ENCODE results near the gene JADE1.
A peak's percentile ranks its signal among the peaks of the same experiment; 100 is the strongest.

The JADE1 gene

GRCh38 chr4:128793859-128794672 is 15.4 kb upstream of the JADE1 start:
- H3K4me3 ChIP-seq (IDR thresholded peaks at IDR 0.05; ENCODE audit: insufficient read depth, low read depth, low read length): no peak overlapping the region

DNA sequence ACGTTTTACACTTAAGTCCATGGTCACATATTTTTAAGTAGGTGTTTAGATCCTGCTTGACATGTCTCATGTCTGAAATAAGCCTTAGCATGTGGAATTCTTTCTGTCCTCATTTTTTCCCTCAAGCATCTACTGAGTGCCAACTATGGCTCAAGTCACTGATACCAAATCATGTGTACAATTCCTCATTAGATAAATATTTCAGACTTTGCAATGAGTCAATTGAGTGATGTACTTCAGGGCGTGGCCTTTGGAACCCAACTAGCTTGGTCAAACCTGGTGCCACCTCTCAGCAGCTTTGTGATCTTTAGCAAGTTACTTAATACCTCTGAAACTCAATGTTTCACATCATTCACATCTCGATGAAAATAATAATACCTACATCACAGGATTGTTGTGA is 12.6 kb upstream of the JADE1 start:
- Histone ChIP-seq H2AFZ (ENCODE audit: low read depth) (no peak overlapping the region), H3K27ac (no peak overlapping the region), H3K79me2 (ENCODE audit: insufficient read depth, low read depth) (no peaks in the 10 kb centered on the region), H3K4me1 (ENCODE audit: low read depth, poor library complexity, severe bottlenecking) (peaks cover 42% of the 10 kb centered on the region), H3K9ac (no peak overlapping the region), H3K4me3 (IDR thresholded peaks at IDR 0.05; ENCODE audit: insufficient read depth, low read depth, low read length) (no peak overlapping the region), H3K4me2 (no peak overlapping the region), H4K20me1 (ENCODE audit: insufficient read depth) (no peaks in the 10 kb centered on the region), H3K36me3 (ENCODE audit: insufficient read depth) (no peaks in the 10 kb centered on the region), H3K27me3 (ENCODE audit: insufficient read depth, low read depth) (no peaks in the 10 kb centered on the region)
- TF ChIP-seq CTCF (conservative IDR thresholded peaks at IDR 0.05; ENCODE audit: low read depth, low read length): no peak

More at GRCh38 chr4:128793859-128794672, 15.4 kb upstream of the JADE1 start:
- Histone ChIP-seq H3K27ac (peak overlapping the region; percentile 58), H3K27me3 (ENCODE audit: insufficient read depth, low read depth) (no peaks in the 10 kb centered on the region), H3K79me2 (ENCODE audit: insufficient read depth, low read depth) (no peaks in the 10 kb centered on the region), H3K36me3 (ENCODE audit: insufficient read depth) (no peaks in the 10 kb centered on the region), H3K4me1 (ENCODE audit: low read depth, poor library complexity, severe bottlenecking) (peaks cover 32% of the 10 kb centered on the region), H3K4me2 (peak overlapping the region; percentile 73), H2AFZ (ENCODE audit: low read depth) (peak overlapping the region; percentile 57), H4K20me1 (ENCODE audit: insufficient read depth) (no peaks in the 10 kb centered on the region), H3K9ac (peak overlapping the region; percentile 20; the same call in 1 of the 2 replicates)
- TF ChIP-seq CTCF (conservative IDR thresholded peaks at IDR 0.05; ENCODE audit: low read depth, low read length): no peak

- Histone ChIP-seq H3K4me3 (IDR thresholded peaks at IDR 0.05; ENCODE audit: insufficient read depth, low read depth, low read length) (no peak overlapping the region), H3K36me3 (ENCODE audit: insufficient read depth) (no peaks in the 10 kb centered on the region), H3K9ac (no peak overlapping the region), H3K4me1 (ENCODE audit: low read depth, poor library complexity, severe bottlenecking) (peaks cover 44% of the 10 kb centered on the region), H3K79me2 (ENCODE audit: insufficient read depth, low read depth) (no peaks in the 10 kb centered on the region), H3K27ac (no peak overlapping the region), H3K27me3 (ENCODE audit: insufficient read depth, low read depth) (no peaks in the 10 kb centered on the region), H4K20me1 (ENCODE audit: insufficient read depth) (no peaks in the 10 kb centered on the region), H2AFZ (ENCODE audit: low read depth) (no peak overlapping the region), H3K4me2 (no peak overlapping the region)
- no peak for TF ChIP-seq CTCF (conservative IDR thresholded peaks at IDR 0.05; ENCODE audit: low read depth, low read length)
Measured at GRCh38 chr4:128800284-128800683, 9.2 kb upstream of the JADE1 start.

GRCh38 chr4:128800701-128801284 is 8.7 kb upstream of the JADE1 start:
- no peak for TF ChIP-seq CTCF (conservative IDR thresholded peaks at IDR 0.05; ENCODE audit: low read depth, low read length)
- Histone ChIP-seq H3K4me2 (no peak overlapping the region), H2AFZ (ENCODE audit: low read depth) (no peak overlapping the region), H4K20me1 (ENCODE audit: insufficient read depth) (no peaks in the 10 kb centered on the region), H3K27ac (no peak overlapping the region), H3K9ac (no peak overlapping the region), H3K4me3 (IDR thresholded peaks at IDR 0.05; ENCODE audit: insufficient read depth, low read depth, low read length) (no peak overlapping the region), H3K4me1 (ENCODE audit: low read depth, poor library complexity, severe bottlenecking) (peaks cover 41% of the 10 kb centered on the region), H3K79me2 (ENCODE audit: insufficient read depth, low read depth) (no peaks in the 10 kb centered on the region), H3K27me3 (ENCODE audit: insufficient read depth, low read depth) (no peaks in the 10 kb centered on the region), H3K36me3 (ENCODE audit: insufficient read depth) (no peaks in the 10 kb centered on the region)
